GM12873 (cell line): Measurements from ENCODE around the gene MPHOSPH8.

ENCODE experiments used
- TF ChIP-seq, protein P1 (sequence below): IDR thresholded peaks from 2 replicates; pipeline ENCODE4 v1.5.1; 2012; ENCODE audit warnings: low read depth, mild to moderate bottlenecking, moderate library complexity, low read length, control low read depth; ENCODE audit not compliant: insufficient read depth; ENCODE audit errors: missing control alignments

MPHOSPH8 gene

DNA sequence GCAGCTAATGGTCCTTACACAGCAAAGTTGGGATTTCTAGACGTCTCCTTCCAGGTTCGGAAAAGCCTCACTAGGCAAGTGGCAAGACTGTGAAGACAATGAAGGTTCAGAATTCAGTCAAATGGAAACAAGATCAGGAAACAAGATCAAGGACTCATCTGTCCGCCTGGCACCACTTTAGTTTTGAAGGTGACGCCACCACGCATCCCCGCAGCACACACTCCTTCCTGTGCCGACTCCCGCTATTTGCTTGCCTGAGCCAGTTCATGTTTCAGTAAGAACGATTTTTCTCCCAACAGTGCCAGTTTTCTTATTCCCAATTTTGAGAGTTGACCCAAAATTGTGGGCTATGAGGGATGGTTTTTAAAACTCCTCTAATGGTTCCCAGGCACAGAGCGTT lies 41.4 kb downstream of the MPHOSPH8 start:
- TF ChIP-seq, protein P1, sequence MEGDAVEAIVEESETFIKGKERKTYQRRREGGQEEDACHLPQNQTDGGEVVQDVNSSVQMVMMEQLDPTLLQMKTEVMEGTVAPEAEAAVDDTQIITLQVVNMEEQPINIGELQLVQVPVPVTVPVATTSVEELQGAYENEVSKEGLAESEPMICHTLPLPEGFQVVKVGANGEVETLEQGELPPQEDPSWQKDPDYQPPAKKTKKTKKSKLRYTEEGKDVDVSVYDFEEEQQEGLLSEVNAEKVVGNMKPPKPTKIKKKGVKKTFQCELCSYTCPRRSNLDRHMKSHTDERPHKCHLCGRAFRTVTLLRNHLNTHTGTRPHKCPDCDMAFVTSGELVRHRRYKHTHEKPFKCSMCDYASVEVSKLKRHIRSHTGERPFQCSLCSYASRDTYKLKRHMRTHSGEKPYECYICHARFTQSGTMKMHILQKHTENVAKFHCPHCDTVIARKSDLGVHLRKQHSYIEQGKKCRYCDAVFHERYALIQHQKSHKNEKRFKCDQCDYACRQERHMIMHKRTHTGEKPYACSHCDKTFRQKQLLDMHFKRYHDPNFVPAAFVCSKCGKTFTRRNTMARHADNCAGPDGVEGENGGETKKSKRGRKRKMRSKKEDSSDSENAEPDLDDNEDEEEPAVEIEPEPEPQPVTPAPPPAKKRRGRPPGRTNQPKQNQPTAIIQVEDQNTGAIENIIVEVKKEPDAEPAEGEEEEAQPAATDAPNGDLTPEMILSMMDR: no peak

DNA sequence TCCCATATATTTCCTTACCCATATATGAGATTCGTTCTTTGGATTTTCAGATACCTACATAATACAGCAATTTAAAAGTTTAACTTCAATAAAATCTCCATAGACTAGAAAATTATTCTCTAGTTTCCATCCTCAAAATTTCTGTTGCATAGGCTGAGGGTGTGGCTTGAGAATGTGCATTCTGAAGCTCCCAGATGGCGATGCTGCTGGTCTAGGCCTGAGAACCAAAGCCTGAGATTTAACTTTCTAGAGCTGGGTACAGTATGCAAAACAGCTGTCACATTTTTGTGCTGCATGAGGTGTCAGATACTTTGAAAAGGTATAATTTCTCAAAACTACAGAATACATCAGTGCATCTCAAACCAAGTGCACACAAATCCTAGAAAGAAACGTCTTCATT lies 42.7 kb downstream of the MPHOSPH8 start:
- TF ChIP-seq, protein P1: no peak

- TF ChIP-seq, protein P1: no peak
These were observed 47.3 kb downstream of the MPHOSPH8 start for GRCh38 chr13:19680751-19681150.

DNA sequence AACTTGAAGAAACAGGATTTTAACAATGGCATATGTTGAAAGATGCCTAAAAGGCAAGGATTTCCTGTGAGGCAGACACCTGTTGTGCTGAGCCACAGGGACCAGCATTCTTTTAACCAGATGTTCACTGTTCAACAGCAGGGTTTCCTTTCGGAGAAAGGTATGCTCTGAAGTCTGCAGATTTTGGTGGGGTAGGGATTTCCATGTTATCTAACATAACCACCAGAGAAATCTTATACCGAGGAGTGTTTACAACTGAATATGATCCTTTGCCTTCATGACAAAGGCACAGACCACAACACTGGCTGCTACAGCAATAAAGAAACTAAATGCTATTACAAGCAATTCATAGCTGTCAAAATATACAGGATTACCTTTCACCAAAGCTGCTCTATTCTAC lies 48.1 kb downstream of the MPHOSPH8 start:
- TF ChIP-seq, protein P1: no peak

GRCh38 chr13:19685034-19685433 lies 51.6 kb downstream of the MPHOSPH8 start:
- TF ChIP-seq, protein P1: no peak

DNA sequence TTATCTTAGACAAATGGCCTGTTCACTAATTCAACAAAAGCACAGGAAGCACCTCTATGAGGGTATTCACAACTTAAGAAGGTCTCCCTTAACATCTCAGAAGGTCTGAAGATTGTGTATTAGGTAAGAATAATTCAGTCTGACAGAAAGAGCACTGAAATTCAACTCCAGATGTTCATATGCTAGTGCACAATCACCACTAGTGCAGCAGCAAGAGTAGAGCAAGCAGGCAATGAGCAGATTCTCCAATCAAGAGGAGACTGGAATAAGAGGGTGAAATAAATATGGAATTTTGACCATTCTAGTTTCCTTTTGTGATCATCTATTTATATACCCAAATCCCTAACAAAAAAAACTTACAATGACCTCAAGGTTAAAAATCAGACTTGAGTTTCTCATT lies 52.0 kb downstream of the MPHOSPH8 start:
- TF ChIP-seq, protein P1: no peak

GRCh38 chr13:19695428-19695827 lies 62.0 kb downstream of the MPHOSPH8 start:
- TF ChIP-seq, protein P1: no peak
